HEK293T (cell line): Measurements from ENCODE around the gene CGB1.

Source experiments
- ARNT ChIP-seq: fragments of 450-650 bp; IDR thresholded peaks from 2 replicates; pipeline ENCODE4 v1.6.1; 2017; ENCODE audit warnings: mild to moderate bottlenecking
- BHLHE40 ChIP-seq: fragments of 450-650 bp; IDR thresholded peaks from 2 replicates; pipeline ENCODE4 v1.6.1; 2016; ENCODE audit warnings: mild to moderate bottlenecking, moderate library complexity, borderline replicate concordance
- CTBP1 ChIP-seq: fragments of 450-650 bp; IDR thresholded peaks from 2 replicates; pipeline ENCODE4 v1.6.1; 2016; ENCODE audit warnings: borderline replicate concordance
- ELF4 ChIP-seq: fragments of 450-650 bp; IDR thresholded peaks from 2 replicates; pipeline ENCODE4 v1.6.1; 2017; ENCODE audit warnings: antibody characterized with exemption
- FOXA1 ChIP-seq: fragments of 450-650 bp; IDR thresholded peaks from 2 replicates; pipeline ENCODE4 v1.6.1; 2016; ENCODE audit warnings: mild to moderate bottlenecking
- LEF1 ChIP-seq: fragments of 450-650 bp; IDR thresholded peaks from 2 replicates; pipeline ENCODE4 v1.6.1; 2017; ENCODE audit warnings: mild to moderate bottlenecking, borderline replicate concordance
- PKNOX1 ChIP-seq: fragments of 450-650 bp; IDR thresholded peaks from 2 replicates; pipeline ENCODE4 v1.6.1; 2016
- SP1 ChIP-seq: fragments of 450-650 bp; IDR thresholded peaks from 2 replicates; pipeline ENCODE4 v1.6.1; 2017
- SUZ12 ChIP-seq: fragments of 450-650 bp; IDR thresholded peaks from 2 replicates; pipeline ENCODE4 v1.6.1; 2016; ENCODE audit warnings: mild to moderate bottlenecking

- TF ChIP-seq CTBP1: no peak
- TF ChIP-seq SP1: no peak
- TF ChIP-seq SUZ12: no peak
- TF ChIP-seq ELF4: no peak
- TF ChIP-seq FOXA1: no peak
- TF ChIP-seq LEF1: no peak
- no peak for TF ChIP-seq ARNT
- TF ChIP-seq PKNOX1: no peak
- TF ChIP-seq BHLHE40: no peak
Measured at GRCh38 chr19:49004133-49004532, 32.6 kb downstream of the CGB1 start.
